ENCODE measurements around the gene SCGB3A1. TPM values are rescaled to one million over a fixed set of nuclear protein-coding genes. Genes with fewer than 3 reads are reported as not detected.

The SCGB3A1 gene
- total RNA-seq, 1 donor from 2014 or later: 0.47 TPM

- H3K4me3 Mint-ChIP-seq (ENCODE audit: unreplicated experiment): no peak overlapping the region
- H3K36me3 Mint-ChIP-seq (ENCODE audit: low read depth): no peaks in the 10 kb centered on the region
- peaks cover 23% of the 10 kb centered on the region for H3K27me3 Mint-ChIP-seq (ENCODE audit: low read depth)
- TF ChIP-seq CTCF (IDR thresholded peaks at IDR 0.05): no peak
- DNase-seq (ENCODE audit: low spot score): peak; percentile 75
- peaks cover 2% of the 10 kb centered on the region for H3K4me1 Mint-ChIP-seq (ENCODE audit: low read depth)
- no peaks in the 10 kb centered on the region for H3K9me3 Mint-ChIP-seq (ENCODE audit: low read depth)
- H3K27ac Mint-ChIP-seq (ENCODE audit: unreplicated experiment): no peak overlapping the region
Observed at GRCh38 chr5:180636403-180637075, 45.2 kb upstream of the SCGB3A1 start.

GRCh38 chr5:180636016-180636402, 44.7 kb upstream of the SCGB3A1 start:
- no peak overlapping the region for H3K4me3 Mint-ChIP-seq (ENCODE audit: unreplicated experiment)

GRCh38 chr5:180633283-180634177, 42.2 kb upstream of the SCGB3A1 start:
- peak; percentile 68 for DNase-seq (ENCODE audit: low spot score)
- no peaks in the 10 kb centered on the region for H3K36me3 Mint-ChIP-seq (ENCODE audit: low read depth)

More at GRCh38 chr5:180636016-180636402, 44.7 kb upstream of the SCGB3A1 start:
- peaks cover 2% of the 10 kb centered on the region for H3K4me1 Mint-ChIP-seq (ENCODE audit: low read depth)
- H3K36me3 Mint-ChIP-seq (ENCODE audit: low read depth): no peaks in the 10 kb centered on the region
- DNase-seq (ENCODE audit: low spot score): no peak
- no peak for TF ChIP-seq CTCF (IDR thresholded peaks at IDR 0.05)
- H3K27me3 Mint-ChIP-seq (ENCODE audit: low read depth): peaks cover 23% of the 10 kb centered on the region
- H3K27ac Mint-ChIP-seq (ENCODE audit: unreplicated experiment): no peak overlapping the region
- no peaks in the 10 kb centered on the region for H3K9me3 Mint-ChIP-seq (ENCODE audit: low read depth)

GRCh38 chr5:180632768-180633167, 41.5 kb upstream of the SCGB3A1 start:
- no peaks in the 10 kb centered on the region for H3K9me3 Mint-ChIP-seq (ENCODE audit: low read depth)
- peaks cover 13% of the 10 kb centered on the region for H3K27me3 Mint-ChIP-seq (ENCODE audit: low read depth)
- no peak overlapping the region for H3K4me3 Mint-ChIP-seq (ENCODE audit: unreplicated experiment)
- H3K36me3 Mint-ChIP-seq (ENCODE audit: low read depth): no peaks in the 10 kb centered on the region
- TF ChIP-seq CTCF (IDR thresholded peaks at IDR 0.05): no peak
- DNase-seq (ENCODE audit: low spot score): peak; percentile 72
- peaks cover 2% of the 10 kb centered on the region for H3K4me1 Mint-ChIP-seq (ENCODE audit: low read depth)
- no peak overlapping the region for H3K27ac Mint-ChIP-seq (ENCODE audit: unreplicated experiment)

More at GRCh38 chr5:180633283-180634177, 42.2 kb upstream of the SCGB3A1 start:
- no peak overlapping the region for H3K27ac Mint-ChIP-seq (ENCODE audit: unreplicated experiment)
- no peak overlapping the region for H3K4me3 Mint-ChIP-seq (ENCODE audit: unreplicated experiment)
- H3K4me1 Mint-ChIP-seq (ENCODE audit: low read depth): peaks cover 2% of the 10 kb centered on the region
- TF ChIP-seq CTCF (IDR thresholded peaks at IDR 0.05): no peak
- peaks cover 19% of the 10 kb centered on the region for H3K27me3 Mint-ChIP-seq (ENCODE audit: low read depth)
- no peaks in the 10 kb centered on the region for H3K9me3 Mint-ChIP-seq (ENCODE audit: low read depth)

GRCh38 chr5:180631549-180632383, 40.5 kb upstream of the SCGB3A1 start:
- Mint-ChIP-seq H3K4me3 (ENCODE audit: unreplicated experiment) (no peak overlapping the region), H3K4me1 (ENCODE audit: low read depth) (peaks cover 2% of the 10 kb centered on the region)

More at GRCh38 chr5:180631549-180632383, 40.5 kb upstream of the SCGB3A1 start:
- H3K27ac Mint-ChIP-seq (ENCODE audit: unreplicated experiment): no peak overlapping the region
- H3K27me3 Mint-ChIP-seq (ENCODE audit: low read depth): peaks cover 10% of the 10 kb centered on the region
- no peaks in the 10 kb centered on the region for H3K9me3 Mint-ChIP-seq (ENCODE audit: low read depth)
- no peaks in the 10 kb centered on the region for H3K36me3 Mint-ChIP-seq (ENCODE audit: low read depth)
- DNase-seq (ENCODE audit: low spot score): peak; percentile 94
- TF ChIP-seq CTCF (IDR thresholded peaks at IDR 0.05): no peak
